GM20000 (cell line): ENCODE results near the gene SYNGR1.
A peak's percentile ranks its signal among the peaks of the same experiment; 100 is the strongest.
"Not testable (repeated sequence)": the region's sequence is repeated elsewhere in the genome, so short reads cannot be mapped to it uniquely, and the experiment has no call there.

Source experiments
- DNase-seq: peaks from one replicate; pipeline ENCODE4 v3.0.0; 2012; ENCODE audit warnings: low spot score
- TF ChIP-seq, protein P1 (sequence below): IDR thresholded peaks from 2 replicates; pipeline ENCODE4 v1.5.1; 2012; ENCODE audit warnings: mild to moderate bottlenecking, control low read depth; ENCODE audit errors: extremely low read depth, missing control alignments

The SYNGR1 gene

DNA sequence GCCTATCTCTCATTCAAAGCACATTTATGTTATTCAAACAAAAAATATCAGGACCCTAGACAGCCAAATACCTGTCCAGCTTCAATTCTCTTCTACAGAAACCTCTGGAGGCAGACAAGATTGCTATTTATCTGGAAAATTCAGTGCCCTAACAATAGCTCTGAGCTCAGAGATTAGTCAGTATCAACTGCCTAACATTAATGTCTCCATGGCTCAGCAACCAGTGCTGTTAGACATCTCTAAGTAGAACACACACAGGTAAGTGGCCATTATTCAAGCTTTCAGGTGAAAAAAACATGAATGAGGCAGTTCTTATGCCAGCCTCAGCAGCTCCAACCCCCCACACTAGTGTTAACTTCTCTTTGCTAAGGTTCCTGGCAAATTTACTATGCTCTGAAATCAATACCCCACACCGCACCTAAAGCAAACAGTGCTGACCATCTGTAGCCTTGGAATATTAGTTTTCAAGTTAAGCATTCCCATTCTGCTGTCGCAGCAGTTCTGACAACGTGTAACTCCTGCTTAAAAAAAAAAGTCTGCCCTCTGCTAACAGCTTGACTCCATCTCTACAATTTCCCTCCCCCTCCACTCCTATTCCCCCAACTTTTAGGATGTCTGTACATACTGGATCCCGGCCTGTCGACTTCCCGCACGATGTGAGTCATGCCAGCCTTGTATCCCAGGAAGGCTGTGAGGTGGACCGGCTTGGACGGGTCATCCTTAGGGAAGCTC is 31.9 kb upstream of the SYNGR1 start:
- DNase-seq: no peak
- TF ChIP-seq, protein P1, sequence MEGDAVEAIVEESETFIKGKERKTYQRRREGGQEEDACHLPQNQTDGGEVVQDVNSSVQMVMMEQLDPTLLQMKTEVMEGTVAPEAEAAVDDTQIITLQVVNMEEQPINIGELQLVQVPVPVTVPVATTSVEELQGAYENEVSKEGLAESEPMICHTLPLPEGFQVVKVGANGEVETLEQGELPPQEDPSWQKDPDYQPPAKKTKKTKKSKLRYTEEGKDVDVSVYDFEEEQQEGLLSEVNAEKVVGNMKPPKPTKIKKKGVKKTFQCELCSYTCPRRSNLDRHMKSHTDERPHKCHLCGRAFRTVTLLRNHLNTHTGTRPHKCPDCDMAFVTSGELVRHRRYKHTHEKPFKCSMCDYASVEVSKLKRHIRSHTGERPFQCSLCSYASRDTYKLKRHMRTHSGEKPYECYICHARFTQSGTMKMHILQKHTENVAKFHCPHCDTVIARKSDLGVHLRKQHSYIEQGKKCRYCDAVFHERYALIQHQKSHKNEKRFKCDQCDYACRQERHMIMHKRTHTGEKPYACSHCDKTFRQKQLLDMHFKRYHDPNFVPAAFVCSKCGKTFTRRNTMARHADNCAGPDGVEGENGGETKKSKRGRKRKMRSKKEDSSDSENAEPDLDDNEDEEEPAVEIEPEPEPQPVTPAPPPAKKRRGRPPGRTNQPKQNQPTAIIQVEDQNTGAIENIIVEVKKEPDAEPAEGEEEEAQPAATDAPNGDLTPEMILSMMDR: no peak

- no peak for DNase-seq
- TF ChIP-seq, protein P1: no peak
These were observed 31.1 kb upstream of the SYNGR1 start for GRCh38 chr22:39318507-39319283.

- TF ChIP-seq, protein P1: no peak
- DNase-seq: peak; percentile 94
These were observed 30.3 kb upstream of the SYNGR1 start, which contains the start of gene RPL3 for GRCh38 chr22:39319284-39320022. Gene RPL3, minus strand, starts transcription at chr22:39319623. Its CDS starts 26 bp downstream, at chr22:39319597.

DNA sequence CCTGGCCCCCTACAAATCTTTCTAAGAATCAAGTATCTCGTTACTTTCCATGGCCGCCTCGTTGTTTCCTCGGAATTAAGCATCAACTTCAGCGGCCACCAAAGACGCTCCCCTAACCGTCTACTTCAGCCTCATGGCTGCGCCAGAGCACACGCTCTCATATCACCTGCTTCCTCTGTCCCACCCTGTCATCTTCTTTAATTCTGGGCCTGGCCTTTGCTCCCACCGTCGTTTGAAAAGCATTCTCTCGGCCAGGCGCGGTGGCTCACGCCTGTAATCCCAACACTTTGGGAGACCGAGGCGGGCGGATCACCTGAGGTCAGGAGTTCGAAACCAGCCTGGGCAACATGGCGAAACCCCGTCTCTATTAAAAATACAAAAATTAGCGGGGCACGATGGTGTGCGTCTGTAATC is 29.2 kb upstream of the SYNGR1 start:
- not testable (repeated sequence) for DNase-seq

DNA sequence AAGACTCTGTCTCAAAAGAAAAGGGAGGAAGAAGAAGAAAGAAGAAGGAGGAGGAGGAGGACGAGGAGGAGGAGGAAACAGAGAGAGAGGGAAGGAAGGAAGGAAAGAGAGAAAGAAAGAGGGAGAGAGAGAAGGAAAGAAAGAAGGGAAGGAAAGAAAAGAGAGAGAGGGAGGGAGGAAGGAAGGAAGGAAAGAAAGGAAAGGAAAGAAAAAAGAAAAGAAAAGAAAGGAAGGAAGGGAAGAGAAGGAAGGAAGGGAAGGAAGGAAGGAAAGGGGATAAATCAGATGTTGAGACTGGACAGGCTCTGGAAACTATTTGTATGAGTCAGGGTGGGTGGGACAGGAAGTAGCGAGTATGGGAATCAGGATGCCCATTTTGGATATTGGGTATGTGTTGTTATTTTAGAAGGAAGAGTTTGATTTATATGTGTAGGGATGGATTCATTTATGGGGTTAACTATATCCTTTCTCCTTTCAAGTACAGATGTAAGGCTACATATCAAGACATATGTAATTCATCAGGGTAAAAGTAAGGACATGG is 24.3 kb upstream of the SYNGR1 start:
- no peak for DNase-seq
- TF ChIP-seq, protein P1: no peak

- TF ChIP-seq, protein P1: no peak
- DNase-seq: no peak
These were observed 21.6 kb upstream of the SYNGR1 start for GRCh38 chr22:39327995-39328754.

DNA sequence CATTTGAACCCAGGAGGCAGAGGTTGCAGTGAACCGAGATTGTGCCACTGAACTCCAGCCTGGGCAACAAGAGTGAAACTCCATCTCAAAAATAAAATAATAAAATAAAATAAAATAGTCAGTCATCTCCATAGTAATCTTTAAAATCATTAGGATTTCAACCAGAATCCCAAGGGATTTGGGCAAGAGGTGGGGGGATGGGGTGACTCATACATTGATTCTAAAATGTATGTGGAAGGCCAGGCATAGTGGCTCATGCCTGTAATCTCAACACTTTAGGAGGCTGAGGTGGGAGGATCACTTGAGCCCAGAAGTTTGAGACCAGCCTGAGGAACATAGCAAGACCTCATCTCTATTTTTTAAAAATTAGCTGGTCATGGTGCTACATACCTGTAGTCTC is 19.2 kb upstream of the SYNGR1 start:
- DNase-seq: not testable (repeated sequence)
